Measurements from ENCODE around the gene ACSF3.
A peak's percentile ranks its signal among the peaks of the same experiment; 100 is the strongest.
"Not testable (repeated sequence)": the region's sequence is repeated elsewhere in the genome, so short reads cannot be mapped to it uniquely, and the experiment has no call there.

Gene ACSF3

GRCh38 chr16:89178453-89179147 is 84.9 kb downstream of the ACSF3 start:
- DNase-seq = no peak

GRCh38 chr16:89179148-89179484 is 85.5 kb downstream of the ACSF3 start:
- no peak for DNase-seq

GRCh38 chr16:89179656-89180315 is 86.1 kb downstream of the ACSF3 start:
- DNase-seq = no peak

GRCh38 chr16:89183463-89183862 is 89.8 kb downstream of the ACSF3 start:
- DNase-seq = no peak

GRCh38 chr16:89183975-89184676 is 90.5 kb downstream of the ACSF3 start:
- peak; percentile 41 for DNase-seq

- peak; percentile 57 for DNase-seq
Observed at GRCh38 chr16:89184677-89184932, 91.0 kb downstream of the ACSF3 start.

GRCh38 chr16:89184933-89185794 is 91.5 kb downstream of the ACSF3 start:
- DNase-seq = peak; percentile 63

- DNase-seq = not testable (repeated sequence)
Observed at GRCh38 chr16:89185887-89186592, 92.4 kb downstream of the ACSF3 start.

- DNase-seq = not testable (repeated sequence)
Observed at GRCh38 chr16:89186593-89187031, 93.0 kb downstream of the ACSF3 start.

- peak; percentile 71 for DNase-seq
Observed at GRCh38 chr16:89187032-89187769, 93.5 kb downstream of the ACSF3 start.

- DNase-seq = peak; percentile 44
Observed at GRCh38 chr16:89187770-89188392, 94.2 kb downstream of the ACSF3 start.

- DNase-seq = peak; percentile 35
Observed at GRCh38 chr16:89188471-89189357, 95.1 kb downstream of the ACSF3 start.

GRCh38 chr16:89189358-89190025 is 95.8 kb downstream of the ACSF3 start:
- DNase-seq = peak; percentile 37

GRCh38 chr16:89190150-89190958 is 96.7 kb downstream of the ACSF3 start:
- peak; percentile 41 for DNase-seq

- peak; percentile 48 for DNase-seq
Observed at GRCh38 chr16:89191033-89191900, 97.6 kb downstream of the ACSF3 start.

GRCh38 chr16:89191901-89192185 is 98.2 kb downstream of the ACSF3 start:
- peak; percentile 36 for DNase-seq

GRCh38 chr16:89192186-89192955 is 98.7 kb downstream of the ACSF3 start:
- peak; percentile 86 for DNase-seq
